ENCODE data around the gene CTDP1.
"Not testable (repeated sequence)": the region's sequence is repeated elsewhere in the genome, so short reads cannot be mapped to it uniquely, and the experiment has no call there.

The CTDP1 gene

DNA sequence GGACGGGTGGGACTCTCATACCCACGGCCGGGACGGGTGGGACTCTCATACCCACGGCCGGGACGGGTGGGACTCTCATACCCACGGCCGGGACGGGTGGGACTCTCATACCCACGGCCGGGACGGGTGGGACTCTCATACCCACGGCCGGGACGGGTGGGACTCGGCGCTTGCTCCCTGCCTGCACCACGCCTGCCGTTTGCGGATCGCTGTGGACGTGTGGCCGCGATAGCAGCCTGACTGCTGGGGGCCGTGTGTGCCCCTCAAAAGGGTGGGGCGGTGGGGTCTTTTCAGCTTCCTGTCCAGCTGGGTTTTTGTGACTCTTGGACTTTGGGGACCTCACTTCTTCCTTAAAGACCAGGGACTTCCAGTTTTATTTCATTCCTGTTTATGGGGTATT lies 60.4 kb downstream of the CTDP1 start:
- not testable (repeated sequence) for DNase-seq (ENCODE audit: low read depth, low spot score)

DNA sequence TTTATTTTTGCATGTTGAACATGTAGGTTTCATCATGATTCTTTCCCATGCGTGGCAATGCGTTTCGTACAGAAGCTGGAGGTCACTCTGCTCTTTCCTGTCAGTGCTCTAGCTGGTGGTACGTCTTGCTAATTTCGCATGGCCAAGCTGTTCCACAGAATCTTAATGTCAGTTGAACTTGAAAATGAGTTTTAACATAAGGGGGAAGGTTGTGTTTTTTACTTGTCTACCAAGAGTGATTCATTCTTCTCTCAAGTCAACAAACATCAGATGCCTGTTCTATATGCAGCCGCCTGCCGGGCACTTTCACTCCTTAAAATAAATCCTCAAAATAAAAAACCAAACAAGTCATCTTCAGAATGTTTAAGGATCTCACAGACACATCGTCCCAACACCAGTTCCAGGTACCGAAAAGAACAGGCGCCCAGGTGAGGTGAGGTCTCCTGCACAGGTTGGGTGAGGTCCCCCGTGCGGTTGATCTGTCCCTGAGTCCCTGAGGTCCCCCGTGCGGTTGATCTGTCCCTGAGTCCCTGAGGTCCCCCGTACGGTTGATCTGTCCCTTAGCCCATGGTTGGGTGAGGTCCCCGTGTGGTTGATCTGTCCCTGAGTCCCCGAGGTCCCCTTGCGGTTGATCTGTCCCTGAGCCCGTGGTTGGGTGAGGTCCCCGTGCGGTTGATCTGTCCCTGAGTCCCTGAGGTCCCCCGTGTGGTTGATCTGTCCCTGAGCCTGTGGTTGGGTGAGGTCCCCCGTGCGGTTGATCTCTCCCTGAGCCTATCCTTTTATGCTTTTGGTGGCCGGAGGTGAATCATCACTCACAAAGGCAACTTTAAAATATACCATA lies 61.1 kb downstream of the CTDP1 start:
- no peak for DNase-seq (ENCODE audit: low read depth, low spot score)

GRCh38 chr18:79741362-79741700 lies 61.7 kb downstream of the CTDP1 start:
- DNase-seq (ENCODE audit: low read depth, low spot score), result no peak

- no peak for DNase-seq (ENCODE audit: low read depth, low spot score)
Measured at GRCh38 chr18:79742076-79742475, 62.5 kb downstream of the CTDP1 start.

- DNase-seq (ENCODE audit: low read depth, low spot score), result no peak
Measured at GRCh38 chr18:79744625-79745024, 65.0 kb downstream of the CTDP1 start.

GRCh38 chr18:79746730-79747129 lies 67.1 kb downstream of the CTDP1 start:
- no peak for DNase-seq (ENCODE audit: low read depth, low spot score)

DNA sequence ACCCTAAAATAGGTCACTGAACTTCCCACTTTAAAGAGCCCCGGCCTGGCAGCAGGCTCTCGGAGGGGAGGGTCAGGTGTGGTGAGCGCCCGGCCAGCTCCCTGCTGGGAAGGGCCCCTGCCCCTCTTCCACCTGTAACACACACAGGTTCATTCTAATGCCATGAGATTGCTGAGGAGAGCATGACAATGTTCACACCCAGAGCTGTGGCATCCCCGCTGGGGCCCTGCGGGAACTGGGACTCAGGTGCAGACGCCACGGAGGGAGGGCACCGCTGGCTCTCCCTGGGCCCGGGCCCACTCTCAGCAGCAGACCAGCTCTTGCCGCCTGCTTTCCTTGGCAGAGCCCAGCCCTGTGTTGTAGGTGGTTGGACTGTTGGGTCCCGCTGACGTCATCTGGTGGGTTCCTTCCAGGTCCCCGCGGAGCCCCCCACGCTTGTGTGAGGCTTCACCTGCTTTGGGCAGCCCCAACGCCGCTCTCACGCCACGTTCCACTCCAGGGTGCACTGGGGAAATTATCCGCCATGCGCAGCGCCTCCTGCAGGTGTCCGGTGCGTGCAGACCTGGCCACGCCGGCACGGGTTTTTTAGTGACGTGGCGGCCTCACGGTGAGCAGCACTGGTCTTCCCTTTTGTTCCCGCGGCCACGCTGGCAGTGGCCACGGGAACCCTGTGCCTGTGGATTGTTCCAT lies 67.7 kb downstream of the CTDP1 start:
- DNase-seq (ENCODE audit: low read depth, low spot score), result no peak

DNA sequence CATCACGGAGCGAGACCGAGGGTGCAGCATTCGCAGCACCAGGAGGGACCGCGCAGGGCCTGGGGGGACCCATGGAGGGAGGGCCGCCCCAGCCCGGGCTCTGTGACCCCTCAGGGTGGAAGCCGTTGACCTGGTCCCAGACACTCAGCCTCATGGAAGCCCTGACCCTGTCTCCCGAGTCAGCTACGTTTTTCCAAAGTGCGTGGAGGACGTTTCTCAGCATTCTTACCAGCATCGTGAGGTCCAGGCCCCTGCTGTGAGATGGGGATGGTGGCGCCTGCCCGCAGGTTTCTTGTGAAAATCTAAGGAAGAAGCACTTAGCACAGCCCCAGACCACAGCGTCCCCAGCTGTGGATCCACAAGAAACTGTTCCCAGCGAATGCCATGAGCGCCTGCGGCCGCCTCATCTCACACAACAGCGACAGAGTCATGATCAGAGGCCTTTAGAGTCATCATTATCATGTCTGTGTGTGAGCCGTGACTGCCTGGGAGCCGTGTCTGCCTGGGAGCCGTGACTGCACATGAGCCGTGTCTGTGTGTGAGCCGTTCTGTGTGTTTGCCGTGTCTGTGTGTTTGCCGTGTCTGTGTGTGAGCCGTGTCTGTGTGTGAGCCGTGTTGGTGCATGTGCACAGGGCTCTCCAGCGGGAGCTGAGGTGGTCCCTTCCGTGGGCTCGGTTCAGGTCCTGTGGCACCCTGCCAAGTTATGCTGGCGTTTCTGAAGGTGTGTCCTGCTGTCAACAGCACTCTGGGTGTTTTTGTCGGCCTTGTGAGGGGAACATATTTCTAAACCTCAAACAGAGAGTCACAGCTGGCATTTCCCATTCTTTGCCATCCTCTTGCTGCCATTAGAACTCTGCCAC lies 68.9 kb downstream of the CTDP1 start:
- DNase-seq (ENCODE audit: low read depth, low spot score), result no peak

- DNase-seq (ENCODE audit: low read depth, low spot score), result no peak
Measured at GRCh38 chr18:79749251-79750191, 69.9 kb downstream of the CTDP1 start.

DNA sequence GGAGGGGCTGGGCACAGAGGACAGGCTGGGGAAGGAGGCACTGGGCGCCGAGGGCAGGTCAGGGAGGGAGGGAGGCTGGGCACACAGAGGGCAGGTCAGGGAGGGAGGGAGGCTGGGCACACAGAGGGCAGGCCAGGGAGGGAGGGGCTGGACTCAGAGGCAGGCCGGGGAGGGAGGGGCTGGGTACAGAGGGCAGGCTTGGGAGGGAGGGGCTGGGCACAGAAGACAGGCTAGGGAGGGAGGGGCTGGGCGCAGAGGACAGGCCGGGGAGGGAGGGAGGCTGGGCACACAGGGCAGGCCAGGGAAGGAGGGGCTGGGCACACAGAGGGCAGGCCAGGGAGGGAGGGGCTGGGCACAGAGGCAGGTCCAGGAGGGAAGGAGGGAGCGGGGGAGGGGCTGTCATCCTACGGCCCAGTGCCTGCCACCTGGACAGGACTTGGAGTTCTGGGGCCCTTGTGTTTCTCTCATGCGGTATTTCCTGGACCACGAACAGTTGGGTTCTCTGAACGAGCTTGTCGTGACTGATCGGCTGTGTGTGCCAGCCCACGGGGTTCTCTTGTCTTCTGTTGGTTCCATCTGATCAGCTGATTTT lies 71.5 kb downstream of the CTDP1 start:
- no peak for DNase-seq (ENCODE audit: low read depth, low spot score)

DNA sequence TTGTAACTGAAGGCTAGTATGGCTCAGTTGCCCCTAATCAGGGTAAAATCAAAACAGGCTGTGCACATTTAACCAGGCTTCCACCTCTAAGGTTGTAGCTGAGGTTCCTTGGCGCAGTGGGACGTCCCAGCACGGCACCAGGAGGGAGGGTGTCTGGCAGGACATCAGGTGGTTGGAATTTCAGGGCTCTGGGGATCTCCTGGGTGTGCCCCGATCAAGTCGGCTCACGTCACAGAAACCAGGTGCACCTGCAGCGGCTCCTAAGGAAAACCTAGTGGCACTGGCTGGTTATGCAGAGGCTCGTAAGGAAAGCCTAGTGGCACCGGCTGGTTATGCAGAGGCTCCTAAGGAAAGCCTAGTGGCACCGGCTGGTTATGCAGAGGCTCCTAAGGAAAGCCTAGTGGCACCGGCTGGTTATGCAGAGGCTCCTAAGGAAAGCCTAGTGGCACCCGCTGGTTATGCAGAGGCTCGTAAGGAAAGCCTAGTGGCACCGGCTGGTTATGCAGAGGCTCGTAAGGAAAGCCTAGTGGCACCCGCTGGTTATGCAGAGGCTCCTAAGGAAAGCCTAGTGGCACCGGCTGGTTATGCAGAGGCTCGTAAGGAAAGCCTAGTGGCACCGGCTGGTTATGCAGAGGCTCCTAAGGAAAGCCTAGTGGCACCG lies 72.4 kb downstream of the CTDP1 start:
- DNase-seq (ENCODE audit: low read depth, low spot score), result not testable (repeated sequence)

DNA sequence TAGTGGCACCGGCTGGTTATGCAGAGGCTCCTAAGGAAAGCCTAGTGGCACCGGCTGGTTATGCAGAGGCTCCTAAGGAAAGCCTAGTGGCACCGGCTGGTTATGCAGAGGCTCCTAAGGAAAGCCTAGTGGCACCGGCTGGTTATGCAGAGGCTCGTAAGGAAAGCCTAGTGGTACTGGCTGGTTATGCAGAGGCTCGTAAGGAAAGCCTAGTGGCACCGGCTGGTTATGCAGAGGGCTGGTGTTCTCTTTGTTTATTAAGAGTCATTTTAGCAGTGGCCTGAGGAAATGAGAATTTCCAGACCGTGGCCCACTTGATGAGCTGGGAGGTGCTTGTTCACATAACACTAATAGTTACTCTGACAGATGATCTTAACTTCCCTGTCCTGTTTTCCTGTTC lies 73.3 kb downstream of the CTDP1 start:
- DNase-seq (ENCODE audit: low read depth, low spot score), result not testable (repeated sequence)

DNA sequence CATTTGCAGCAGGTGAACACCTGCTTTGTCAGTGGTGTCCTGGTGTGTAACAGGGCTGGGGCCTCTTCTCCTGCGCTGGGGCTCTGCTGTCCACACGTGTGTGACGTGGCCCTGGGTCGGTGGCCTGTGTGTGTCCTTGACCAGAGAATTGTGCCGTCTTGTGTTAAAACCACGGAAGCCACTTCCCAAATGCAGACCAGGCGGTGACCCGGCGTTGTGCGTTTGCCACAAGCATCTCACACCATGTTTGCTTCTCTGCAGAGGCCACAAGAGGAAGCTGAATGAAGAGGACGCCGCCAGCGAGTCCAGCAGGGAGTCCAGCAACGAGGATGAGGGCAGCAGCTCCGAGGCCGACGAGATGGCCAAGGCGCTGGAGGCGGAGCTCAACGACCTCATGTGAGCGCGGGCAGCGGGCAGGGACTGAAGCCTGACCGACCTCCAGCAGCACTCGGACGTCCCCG lies 73.8 kb downstream of the CTDP1 start:
- no peak for DNase-seq (ENCODE audit: low read depth, low spot score)

GRCh38 chr18:79754022-79754761 lies 74.6 kb downstream of the CTDP1 start:
- DNase-seq (ENCODE audit: low read depth, low spot score), result no peak

GRCh38 chr18:79754831-79755351 lies 75.3 kb downstream of the CTDP1 start:
- DNase-seq (ENCODE audit: low read depth, low spot score), result no peak

DNA sequence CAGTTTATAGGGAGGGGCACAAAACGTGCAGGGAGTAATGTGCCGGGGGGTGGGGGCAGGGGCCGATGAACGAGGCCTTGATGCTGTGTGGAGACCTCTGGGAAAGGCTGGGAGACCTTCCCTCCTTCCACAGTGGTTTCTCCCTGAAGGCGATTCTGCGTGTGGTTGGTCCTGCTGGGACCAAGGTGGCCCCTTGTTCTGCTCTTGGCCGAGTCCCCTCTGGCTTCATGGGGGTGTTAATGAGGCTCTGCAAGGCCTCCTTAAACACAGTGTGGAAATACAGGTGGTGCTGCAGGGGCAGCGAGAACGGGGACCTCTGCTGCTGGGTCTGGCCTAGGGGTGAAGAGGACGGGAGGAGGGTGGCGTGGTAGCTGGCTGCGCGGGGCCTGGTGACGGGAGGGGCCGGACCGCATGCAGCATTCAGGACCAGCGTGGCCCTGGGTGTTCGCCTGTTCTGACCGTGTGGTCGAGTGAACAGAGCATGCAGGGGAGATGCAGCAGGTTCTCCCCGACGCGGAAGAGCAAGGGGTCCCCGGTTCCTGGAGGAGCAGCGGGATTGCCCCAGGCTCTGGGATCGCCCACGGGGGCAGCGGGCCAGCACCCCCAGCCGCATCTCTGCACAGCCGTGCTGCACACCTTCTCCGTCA lies 76.0 kb downstream of the CTDP1 start:
- DNase-seq (ENCODE audit: low read depth, low spot score), result no peak

DNA sequence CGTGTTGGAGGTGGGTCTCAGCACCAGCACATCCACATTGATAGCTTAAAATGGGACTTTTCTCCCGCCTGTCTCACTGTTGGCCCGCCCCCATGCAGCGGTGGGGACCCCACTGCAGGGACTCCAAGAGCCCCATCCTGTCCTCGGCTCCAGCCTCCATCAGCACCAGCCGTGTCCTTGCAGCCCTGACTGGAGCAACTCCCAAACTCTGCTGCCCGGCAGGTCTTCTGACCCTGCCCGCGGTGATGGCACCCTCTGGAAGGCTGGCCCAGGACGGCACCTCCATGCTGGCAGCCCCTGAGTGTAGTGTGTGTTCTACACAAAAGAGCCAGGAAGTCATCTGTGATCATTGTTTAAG lies 76.5 kb downstream of the CTDP1 start:
- no peak for DNase-seq (ENCODE audit: low read depth, low spot score)

DNA sequence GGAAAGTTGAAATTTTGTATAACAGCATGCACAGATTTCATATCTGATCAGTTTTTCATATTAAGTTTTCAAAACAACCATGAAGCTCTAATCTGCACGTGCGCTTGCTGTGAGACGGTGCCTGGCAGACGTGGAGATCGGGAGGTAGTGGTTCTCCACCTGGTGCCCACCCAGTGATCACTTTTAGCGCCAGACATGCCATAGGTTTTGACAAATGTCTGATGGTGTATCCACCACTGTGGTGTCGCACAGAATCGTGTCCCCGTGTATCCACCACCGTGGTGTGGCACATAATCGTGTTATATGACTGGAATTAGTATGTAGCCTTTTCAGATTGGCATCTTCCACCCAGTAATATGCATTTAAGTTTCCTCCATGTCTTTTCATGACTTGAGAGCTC lies 77.2 kb downstream of the CTDP1 start:
- no peak for DNase-seq (ENCODE audit: low read depth, low spot score)

DNA sequence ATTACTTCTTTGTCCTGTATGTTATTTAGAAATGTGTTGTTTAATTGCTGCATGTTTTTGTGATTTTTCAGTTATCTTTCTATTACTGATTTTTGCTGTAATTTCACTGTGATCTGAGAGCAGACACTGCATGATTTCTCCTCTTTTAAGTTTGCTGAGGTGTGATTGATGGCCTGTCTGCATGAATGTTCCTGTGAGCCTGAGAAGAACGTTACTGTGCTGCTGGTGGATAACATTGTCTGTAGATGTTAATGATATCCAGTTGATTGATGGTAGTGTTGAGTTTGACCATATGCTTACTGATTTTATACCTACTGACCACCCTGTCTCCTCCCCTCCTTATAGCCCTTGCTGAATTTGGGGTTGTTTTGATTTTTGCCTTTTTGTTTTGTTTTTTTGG lies 80.7 kb downstream of the CTDP1 start:
- no peak for DNase-seq (ENCODE audit: low read depth, low spot score)
